GM12878 (cell line): ENCODE data around the gene CGN. TPM values are rescaled to one million over a fixed set of nuclear protein-coding genes. Genes with fewer than 3 reads are reported as not detected.
A peak's percentile ranks its signal among the peaks of the same experiment; 100 is the strongest.

Source experiments
- CBFB ChIP-seq: IDR thresholded peaks from 2 replicates; pipeline ENCODE4 v1.6.1; 2016; ENCODE audit warnings: antibody characterized with exemption, low read depth
- CBX3 ChIP-seq: fragments of 200-600 bp; sonication (generic); IDR thresholded peaks from 2 replicates; pipeline ENCODE4 v1.6.1; 2016; ENCODE audit warnings: low read depth, borderline replicate concordance
- CHD2 ChIP-seq: IDR thresholded peaks from 2 replicates; pipeline ENCODE4 v1.6.1; 2011; ENCODE audit warnings: low read depth, low read length, improper control_type of control experiment, borderline replicate concordance
- CREB1 ChIP-seq: IDR thresholded peaks from 2 replicates; pipeline ENCODE4 v1.6.1; 2012; ENCODE audit warnings: low read depth, mild to moderate bottlenecking, inconsistent platforms
- GATAD2B ChIP-seq: fragments of 450-650 bp; conservative IDR thresholded peaks from 2 replicates; pipeline ENCODE4 v1.6.1; 2017; ENCODE audit warnings: low read depth, mild to moderate bottlenecking, moderate library complexity
- HDAC2 ChIP-seq: fragments of 200-600 bp; sonication (generic); IDR thresholded peaks from 2 replicates; pipeline ENCODE4 v1.6.1; 2017
- IKZF1 ChIP-seq: fragments of 450-650 bp; conservative IDR thresholded peaks from 2 replicates; pipeline ENCODE4 v1.6.1; 2017; ENCODE audit warnings: antibody characterized with exemption, mild to moderate bottlenecking
- KLF5 ChIP-seq: fragments of 450-650 bp; IDR thresholded peaks from 2 replicates; pipeline ENCODE4 v1.6.1; 2014; ENCODE audit warnings: mild to moderate bottlenecking; ENCODE audit not compliant: partially characterized antibody
- NR2C1 ChIP-seq: fragments of 450-650 bp; IDR thresholded peaks from 2 replicates; pipeline ENCODE4 v1.6.1; 2017; ENCODE audit warnings: antibody characterized with exemption, mild to moderate bottlenecking, moderate library complexity
- RB1 ChIP-seq: fragments of 450-650 bp; formaldehyde crosslinking; IDR thresholded peaks from 2 replicates; pipeline ENCODE4 v1.6.1; 2017; ENCODE audit warnings: mild to moderate bottlenecking, borderline replicate concordance
- SMARCA5 ChIP-seq: fragments of 450-650 bp; IDR thresholded peaks from 2 replicates; pipeline ENCODE4 v1.6.1; 2017; ENCODE audit warnings: mild to moderate bottlenecking
- SREBF2 ChIP-seq: IDR thresholded peaks from 2 replicates; pipeline ENCODE4 v1.6.1; 2012; ENCODE audit warnings: mild to moderate bottlenecking, low read length
- STAT3 ChIP-seq: IDR thresholded peaks from 2 replicates; pipeline ENCODE4 v1.6.1; 2011; ENCODE audit warnings: low read depth, low read length, improper control_type of control experiment
- SUZ12 ChIP-seq: fragments of 200-600 bp; sonication (generic); IDR thresholded peaks from one replicate; pipeline ENCODE4 v1.6.1; 2018; ENCODE audit warnings: antibody characterized with exemption, mild to moderate bottlenecking; ENCODE audit not compliant: unreplicated experiment
- TAF1 ChIP-seq: IDR thresholded peaks from 2 replicates; pipeline ENCODE4 v1.6.1; 2011; ENCODE audit warnings: mild to moderate bottlenecking, low read depth, low read length, borderline replicate concordance
- polyA plus RNA-seq, 11 experiments: library from polyadenylated mRNA; depleted of rRNA in 4 of 11; unstranded in 6 of 11; stranded (reverse) in 5 of 11; fragments of >200 nt; fragmentation: Nextera tagmentation in 4 of 11; fragmentation: Illumina TruSeq in 1 of 11; extraction: Ambion mirVana in 4 of 11; extraction: Trizol in 1 of 11; gene quantifications; 1 replicate in 1 of 11; 2 replicates in 10 of 11; pipeline versions ENCODE4 v1.2.1 to v1.2.3, GENCODE V29; 2011 to 2016; ENCODE audit warnings: inconsistent platforms in 2 of 11, missing spikeins in 2 of 11, low read depth in 1 of 11
- total RNA-seq, 4 experiments: library from RNA; depleted of rRNA in 3 of 4; stranded (reverse); fragments of >200 nt in 3 of 4; fragmentation: Illumina TruSeq in 1 of 4; extraction: Trizol in 1 of 4; gene quantifications; 2 replicates each; pipeline versions ENCODE4 v1.2.1 to v1.2.3, GENCODE V29; 2013 to 2021
- TF ChIP-seq, protein P1 (sequence below): fragments of 450-650 bp; IDR thresholded peaks from 2 replicates; pipeline ENCODE4 v1.6.1; 2017; ENCODE audit warnings: mild to moderate bottlenecking, moderate library complexity
- TF ChIP-seq, protein P2 (sequence below): IDR thresholded peaks from 2 replicates; pipeline ENCODE4 v1.6.1; 2011; ENCODE audit warnings: low read depth, low read length, improper control_type of control experiment, borderline replicate concordance
- TF ChIP-seq, protein P3 (sequence below): IDR thresholded peaks from 2 replicates; pipeline ENCODE4 v1.6.1; 2012; ENCODE audit warnings: low read depth, low read length, improper control_type of control experiment
- TF ChIP-seq, protein P4 (sequence below): fragments of 450-650 bp; IDR thresholded peaks from 2 replicates; pipeline ENCODE4 v1.6.1; 2017; ENCODE audit warnings: mild to moderate bottlenecking

The CGN gene
- total and polyA plus RNA-seq, 10 of the 15 experiments (the other 5 are each of a cell fraction or from before 2014, with no cell fraction given) = 0.11 to 6.5 (median 3.4) TPM

DNA sequence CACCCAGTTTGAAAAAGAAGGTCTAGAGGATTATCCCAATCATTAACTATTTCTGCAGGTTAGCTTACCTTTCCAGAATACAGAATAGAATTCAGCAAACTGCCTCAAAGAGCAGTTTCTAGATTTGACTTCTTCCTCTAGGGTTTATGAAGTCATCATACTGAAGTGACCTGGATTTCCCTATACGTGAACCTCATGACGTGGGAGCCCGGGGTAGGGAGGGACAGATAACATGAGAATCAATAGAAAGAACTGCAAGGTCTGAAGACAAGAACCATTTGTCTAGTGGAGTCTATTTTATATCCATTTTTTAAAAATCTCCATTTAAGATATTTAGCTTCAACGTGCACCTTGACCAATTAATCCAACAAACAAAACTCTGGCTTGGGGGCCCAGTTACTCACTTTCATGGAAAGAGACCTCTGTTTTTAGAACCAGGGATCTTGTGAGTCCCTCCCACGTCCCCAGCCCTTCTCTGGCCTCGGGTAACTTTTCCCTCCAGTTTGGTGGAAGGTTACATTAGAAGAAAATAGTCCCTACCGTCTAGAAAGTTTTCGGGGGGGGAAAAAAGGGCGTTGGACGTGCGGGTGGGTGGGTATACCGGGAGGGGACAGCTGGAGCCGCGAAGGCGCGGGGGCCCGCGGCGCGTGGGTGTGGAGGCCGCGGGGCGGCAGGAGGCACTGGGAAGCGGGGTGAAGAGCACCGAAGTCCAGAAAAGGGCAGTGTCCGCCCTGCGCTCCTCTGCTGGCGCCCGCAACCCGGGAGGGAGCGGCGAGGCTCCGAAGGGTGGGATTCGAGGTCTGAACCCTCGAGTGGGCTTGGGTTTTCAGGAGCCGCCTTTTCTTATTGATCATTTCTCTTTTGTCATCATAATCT lies 38.1 kb upstream of the CGN start (continued):
- TF ChIP-seq CHD2 (0 out of 2 replicates have a peak, but pooled peaks have one; percentile 11), CBFB (no peak), CREB1 (peak; percentile 62; the same call in 1 of the 2 replicates), IKZF1 (peak; percentile 50; the same call in 1 of the 2 replicates), GATAD2B (peak; percentile 39; the same call in 1 of the 2 replicates), RB1 (no peak), KLF5 (no peak), SREBF2 (no peak), NR2C1 (no peak), STAT3 (no peak), SMARCA5 (no peak), TAF1 (peak; percentile 56; the same call in 1 of the 2 replicates), CBX3 (no peak), SUZ12 (no peak), HDAC2 (no peak)
- TF ChIP-seq, protein P1, sequence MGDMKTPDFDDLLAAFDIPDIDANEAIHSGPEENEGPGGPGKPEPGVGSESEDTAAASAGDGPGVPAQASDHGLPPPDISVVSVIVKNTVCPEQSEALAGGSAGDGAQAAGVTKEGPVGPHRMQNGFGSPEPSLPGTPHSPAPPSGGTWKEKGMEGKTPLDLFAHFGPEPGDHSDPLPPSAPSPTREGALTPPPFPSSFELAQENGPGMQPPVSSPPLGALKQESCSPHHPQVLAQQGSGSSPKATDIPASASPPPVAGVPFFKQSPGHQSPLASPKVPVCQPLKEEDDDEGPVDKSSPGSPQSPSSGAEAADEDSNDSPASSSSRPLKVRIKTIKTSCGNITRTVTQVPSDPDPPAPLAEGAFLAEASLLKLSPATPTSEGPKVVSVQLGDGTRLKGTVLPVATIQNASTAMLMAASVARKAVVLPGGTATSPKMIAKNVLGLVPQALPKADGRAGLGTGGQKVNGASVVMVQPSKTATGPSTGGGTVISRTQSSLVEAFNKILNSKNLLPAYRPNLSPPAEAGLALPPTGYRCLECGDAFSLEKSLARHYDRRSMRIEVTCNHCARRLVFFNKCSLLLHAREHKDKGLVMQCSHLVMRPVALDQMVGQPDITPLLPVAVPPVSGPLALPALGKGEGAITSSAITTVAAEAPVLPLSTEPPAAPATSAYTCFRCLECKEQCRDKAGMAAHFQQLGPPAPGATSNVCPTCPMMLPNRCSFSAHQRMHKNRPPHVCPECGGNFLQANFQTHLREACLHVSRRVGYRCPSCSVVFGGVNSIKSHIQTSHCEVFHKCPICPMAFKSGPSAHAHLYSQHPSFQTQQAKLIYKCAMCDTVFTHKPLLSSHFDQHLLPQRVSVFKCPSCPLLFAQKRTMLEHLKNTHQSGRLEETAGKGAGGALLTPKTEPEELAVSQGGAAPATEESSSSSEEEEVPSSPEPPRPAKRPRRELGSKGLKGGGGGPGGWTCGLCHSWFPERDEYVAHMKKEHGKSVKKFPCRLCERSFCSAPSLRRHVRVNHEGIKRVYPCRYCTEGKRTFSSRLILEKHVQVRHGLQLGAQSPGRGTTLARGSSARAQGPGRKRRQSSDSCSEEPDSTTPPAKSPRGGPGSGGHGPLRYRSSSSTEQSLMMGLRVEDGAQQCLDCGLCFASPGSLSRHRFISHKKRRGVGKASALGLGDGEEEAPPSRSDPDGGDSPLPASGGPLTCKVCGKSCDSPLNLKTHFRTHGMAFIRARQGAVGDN = peak; percentile 27; the same call in 1 of the 2 replicates
- TF ChIP-seq, protein P2, sequence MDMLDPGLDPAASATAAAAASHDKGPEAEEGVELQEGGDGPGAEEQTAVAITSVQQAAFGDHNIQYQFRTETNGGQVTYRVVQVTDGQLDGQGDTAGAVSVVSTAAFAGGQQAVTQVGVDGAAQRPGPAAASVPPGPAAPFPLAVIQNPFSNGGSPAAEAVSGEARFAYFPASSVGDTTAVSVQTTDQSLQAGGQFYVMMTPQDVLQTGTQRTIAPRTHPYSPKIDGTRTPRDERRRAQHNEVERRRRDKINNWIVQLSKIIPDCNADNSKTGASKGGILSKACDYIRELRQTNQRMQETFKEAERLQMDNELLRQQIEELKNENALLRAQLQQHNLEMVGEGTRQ = no peak
- TF ChIP-seq, protein P3, sequence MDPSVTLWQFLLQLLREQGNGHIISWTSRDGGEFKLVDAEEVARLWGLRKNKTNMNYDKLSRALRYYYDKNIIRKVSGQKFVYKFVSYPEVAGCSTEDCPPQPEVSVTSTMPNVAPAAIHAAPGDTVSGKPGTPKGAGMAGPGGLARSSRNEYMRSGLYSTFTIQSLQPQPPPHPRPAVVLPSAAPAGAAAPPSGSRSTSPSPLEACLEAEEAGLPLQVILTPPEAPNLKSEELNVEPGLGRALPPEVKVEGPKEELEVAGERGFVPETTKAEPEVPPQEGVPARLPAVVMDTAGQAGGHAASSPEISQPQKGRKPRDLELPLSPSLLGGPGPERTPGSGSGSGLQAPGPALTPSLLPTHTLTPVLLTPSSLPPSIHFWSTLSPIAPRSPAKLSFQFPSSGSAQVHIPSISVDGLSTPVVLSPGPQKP = no peak; the same call in 1 of the 2 replicates
- TF ChIP-seq, protein P4, sequence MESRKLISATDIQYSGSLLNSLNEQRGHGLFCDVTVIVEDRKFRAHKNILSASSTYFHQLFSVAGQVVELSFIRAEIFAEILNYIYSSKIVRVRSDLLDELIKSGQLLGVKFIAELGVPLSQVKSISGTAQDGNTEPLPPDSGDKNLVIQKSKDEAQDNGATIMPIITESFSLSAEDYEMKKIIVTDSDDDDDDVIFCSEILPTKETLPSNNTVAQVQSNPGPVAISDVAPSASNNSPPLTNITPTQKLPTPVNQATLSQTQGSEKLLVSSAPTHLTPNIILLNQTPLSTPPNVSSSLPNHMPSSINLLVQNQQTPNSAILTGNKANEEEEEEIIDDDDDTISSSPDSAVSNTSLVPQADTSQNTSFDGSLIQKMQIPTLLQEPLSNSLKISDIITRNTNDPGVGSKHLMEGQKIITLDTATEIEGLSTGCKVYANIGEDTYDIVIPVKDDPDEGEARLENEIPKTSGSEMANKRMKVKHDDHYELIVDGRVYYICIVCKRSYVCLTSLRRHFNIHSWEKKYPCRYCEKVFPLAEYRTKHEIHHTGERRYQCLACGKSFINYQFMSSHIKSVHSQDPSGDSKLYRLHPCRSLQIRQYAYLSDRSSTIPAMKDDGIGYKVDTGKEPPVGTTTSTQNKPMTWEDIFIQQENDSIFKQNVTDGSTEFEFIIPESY = no peak
